DLD1 (cell line): ENCODE measurements around the gene CTNS.
"Not testable (repeated sequence)": the region's sequence is repeated elsewhere in the genome, so short reads cannot be mapped to it uniquely, and the experiment has no call there.

Source experiments
- in situ Hi-C: cut with HindIII; loops from 2 replicates; pipeline ENCODE4 v1.10.0; 2017; ENCODE audit warnings: low sequenced_read_pairs

CTNS gene

DNA sequence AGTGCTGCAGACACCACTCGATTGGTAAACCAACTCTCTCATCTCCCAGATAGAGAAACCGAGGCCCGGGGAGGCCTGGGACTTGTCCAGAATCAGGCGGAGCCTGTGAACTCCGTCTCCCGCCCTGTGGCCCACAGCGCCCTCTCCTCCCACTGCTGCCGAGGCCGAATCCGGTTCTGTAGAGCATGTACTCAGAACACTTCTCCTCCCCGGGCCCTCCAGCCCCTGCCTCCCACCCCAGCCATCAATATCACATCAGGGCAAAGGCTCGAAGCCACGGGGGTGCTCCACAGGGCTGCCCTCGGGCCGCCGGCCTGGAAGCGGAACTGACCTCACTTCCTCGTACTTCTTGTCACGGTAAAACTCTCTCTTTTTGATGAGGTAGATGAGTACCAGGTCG is 45.0 kb downstream of the CTNS start:
- in situ Hi-C loops = no loop called here

DNA sequence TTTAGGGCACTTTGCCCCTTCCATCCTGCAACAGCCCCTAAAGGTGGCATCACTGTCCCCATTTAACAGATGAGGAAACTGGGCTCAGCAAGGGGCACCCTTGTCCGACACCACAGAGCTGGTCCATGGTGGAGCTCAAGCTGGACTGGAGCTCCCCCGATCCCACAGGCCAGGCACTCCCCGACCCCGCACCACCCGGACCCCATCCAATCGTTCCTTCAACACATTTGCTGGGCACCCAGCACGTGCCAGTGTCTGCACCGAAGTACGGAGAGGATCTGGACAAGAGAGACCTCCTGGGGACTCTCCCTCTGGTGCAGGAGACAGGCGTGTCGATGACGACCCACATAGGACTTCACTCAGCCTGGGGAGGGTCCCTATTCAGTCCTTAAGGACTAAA is 45.5 kb downstream of the CTNS start:
- in situ Hi-C loops = no loop called here

DNA sequence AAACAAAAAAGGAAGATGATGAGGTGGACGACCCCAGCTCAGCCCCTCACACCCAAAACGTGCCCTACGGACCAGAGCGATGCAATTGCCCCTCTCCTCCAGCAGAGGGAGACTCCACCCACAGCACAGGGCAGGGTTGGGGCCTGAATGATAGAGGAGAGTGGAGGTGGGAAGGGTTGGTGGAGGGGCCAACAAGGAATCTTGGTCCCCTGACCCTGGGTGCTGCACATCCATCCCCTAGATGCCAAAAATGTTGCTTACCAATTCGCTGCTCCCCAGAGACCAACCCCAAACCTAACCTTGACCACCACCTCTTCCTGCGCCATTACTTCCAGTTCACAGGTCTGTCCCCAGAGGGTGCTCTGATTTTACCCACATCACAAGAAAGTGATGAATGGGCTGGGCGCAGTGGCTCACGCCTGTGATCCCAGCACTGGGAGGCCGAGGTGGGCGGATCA is 46.5 kb downstream of the CTNS start:
- in situ Hi-C loops = no loop called here

DNA sequence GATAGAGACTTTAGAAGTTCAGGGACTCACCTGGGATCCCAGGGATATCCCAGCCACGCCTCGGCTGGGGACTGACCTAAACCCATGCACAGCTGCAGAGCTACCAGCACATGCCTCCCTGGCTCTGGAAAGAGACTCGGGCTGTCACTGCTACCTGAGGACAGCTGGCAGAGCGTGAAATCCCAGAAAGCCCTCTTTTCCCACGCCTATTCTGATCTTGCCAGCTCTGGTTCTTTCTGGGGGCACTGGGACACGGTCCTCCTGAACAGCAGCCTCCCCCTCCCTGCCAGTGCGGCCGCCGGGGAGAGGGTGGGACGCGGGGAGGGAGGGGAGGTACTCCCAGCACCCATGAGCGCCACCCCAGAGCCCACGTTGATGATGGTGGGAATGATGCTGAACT is 48.6 kb downstream of the CTNS start:
- in situ Hi-C loops = no loop called here

DNA sequence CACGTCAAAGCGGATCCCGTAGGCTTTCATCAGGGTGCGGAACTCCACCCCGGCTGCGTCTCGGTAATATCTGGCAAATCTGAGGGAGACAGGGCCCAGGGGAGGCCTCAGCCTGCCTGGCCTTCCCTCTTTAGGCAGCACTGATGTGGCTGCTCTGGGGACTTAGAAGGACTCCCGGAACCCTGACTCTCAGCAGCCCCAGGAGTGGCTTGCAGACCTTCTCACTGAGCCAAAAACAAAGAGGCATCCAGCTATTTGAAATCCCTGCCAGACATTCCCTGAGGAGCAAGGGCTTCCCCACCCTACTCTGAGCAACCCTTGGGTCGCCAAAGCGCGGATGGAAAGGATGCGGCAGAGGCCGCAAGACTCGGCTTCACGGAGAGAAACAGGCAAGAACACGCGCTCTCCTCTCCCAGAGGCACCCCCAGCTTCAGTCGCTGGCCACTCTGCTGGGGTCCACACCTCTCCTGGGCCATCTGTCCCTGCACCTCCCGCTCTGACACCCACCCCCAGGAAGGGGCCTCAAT is 51.5 kb downstream of the CTNS start:
- in situ Hi-C loops = no loop called here

DNA sequence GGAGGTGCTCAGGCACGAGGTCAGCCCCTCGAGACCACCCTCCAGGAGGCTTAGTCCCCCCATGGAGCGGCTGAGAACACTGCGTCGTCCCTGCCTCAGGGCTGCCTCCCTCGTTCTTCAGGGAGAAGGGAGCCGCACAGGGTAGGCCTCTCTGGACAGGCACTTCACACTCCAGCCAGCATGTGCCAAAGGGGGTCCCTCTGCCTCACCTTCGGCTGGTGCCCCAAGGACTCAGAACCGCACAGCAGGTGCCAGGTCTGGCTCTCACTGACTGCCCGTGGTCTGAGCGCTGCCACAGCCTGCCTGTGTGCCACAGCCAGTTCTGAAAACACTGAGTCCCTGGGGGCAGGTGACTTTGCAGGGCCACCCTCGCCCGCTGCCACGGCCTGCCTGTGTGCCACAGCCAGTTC is 52.3 kb downstream of the CTNS start:
- in situ Hi-C loops = no loop called here

DNA sequence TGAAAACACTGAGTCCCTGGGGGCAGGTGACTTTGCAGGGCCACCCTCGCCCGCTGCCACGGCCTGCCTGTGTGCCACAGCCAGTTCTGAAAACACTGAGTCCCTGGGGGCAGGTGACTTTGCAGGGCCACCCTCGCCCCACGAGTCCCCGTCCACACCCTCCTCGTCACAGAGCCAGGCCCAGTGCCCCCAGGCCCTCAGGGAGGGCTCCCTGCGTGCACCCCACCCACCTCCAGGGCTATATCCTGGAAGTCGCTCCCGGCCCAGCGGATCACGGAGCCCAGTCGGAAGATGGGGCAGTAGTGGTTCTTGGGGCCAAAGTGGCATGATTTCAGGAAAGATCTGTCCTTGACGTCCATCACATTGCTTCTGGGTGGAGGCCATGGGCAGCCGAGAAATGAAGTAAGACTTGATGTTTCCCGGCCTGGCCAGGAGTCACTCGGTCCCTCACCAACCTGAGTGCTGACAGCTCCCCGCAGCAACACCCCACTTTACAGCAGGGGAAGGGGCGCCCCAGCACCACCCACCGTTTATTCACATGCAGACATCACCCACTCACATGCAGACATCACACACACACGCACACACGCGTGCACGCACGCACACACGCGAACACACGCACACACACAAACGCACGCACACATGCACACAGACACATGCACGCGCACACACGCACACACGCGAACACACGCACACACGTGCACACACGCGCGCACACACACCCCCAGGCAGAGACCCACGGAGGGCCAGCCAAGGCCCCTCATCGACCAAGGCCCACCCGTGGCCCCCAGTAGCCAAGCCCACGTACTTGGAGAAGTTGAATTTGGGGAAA is 52.9 kb downstream of the CTNS start:
- in situ Hi-C loops = no loop called here

DNA sequence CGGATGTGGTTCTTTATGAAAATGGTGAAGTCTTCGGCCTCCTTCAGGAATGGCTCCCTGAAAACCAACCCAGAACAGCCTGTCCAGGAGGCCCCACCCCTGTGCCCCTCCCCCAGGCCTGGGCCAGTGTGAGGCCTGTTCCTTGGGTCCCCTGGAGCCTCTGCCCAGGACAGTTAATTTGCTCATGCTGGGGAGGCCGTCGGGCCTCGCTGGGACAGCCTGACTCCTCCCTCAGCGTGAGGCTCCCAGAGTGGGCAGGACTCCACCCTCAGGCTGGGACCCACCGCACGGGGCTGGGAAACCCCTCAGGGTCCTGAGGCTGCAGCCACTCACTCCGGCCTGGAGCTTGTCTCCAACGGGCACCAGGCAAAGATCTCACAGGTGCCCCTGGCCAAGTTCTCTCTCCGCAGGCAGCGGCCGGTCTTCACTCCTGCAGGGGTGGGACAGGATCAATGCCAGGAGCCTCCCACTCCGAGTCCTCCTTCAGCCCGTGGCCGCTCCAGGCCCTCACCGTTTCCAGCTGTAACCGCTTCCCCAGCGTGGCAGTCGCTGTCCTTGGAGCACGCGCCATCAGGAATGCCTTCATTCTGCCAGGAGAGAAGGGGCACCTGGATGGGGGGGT is 53.6 kb downstream of the CTNS start:
- in situ Hi-C loops = no loop called here

DNA sequence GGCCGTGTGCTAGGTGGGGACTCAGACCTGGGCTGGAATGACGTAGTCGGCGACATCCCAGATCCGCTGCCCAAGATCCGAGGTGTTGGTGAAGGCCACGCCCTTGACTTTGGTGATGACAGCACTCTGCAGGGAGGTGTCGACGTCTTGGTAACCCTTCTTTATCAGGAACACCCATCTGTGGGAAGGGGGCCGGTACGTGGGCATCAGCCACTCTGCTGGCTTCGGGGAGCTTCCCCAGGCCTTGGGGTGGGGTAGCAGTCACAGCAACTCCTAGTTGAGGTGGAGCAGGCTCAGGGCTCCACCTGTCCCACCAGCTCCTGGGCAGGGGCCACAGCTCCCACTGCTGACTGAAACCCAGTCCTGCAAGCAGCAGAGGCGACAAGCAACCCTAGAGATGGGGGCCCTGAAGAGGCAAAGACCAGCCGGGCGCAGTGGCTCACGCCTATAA is 55.1 kb downstream of the CTNS start:
- in situ Hi-C loops = no loop called here

DNA sequence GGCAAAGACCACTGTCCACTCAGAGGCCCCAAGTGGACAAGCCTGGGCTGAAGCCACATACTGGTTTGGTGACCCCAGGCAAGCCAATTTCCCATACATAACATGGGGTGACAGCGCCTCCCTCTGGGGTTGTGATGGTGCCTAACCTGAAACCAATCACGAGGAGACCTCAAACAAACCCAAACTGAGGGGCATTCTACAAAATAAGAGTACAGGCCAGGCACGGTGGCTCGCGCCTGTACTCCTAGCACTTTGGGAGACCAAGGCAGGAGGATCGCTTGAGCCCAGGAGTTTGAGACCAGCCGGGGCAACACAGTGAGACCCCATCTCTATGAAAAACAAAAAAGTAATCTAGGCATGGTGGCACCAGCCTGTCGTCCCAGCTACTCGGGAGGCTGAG is 55.8 kb downstream of the CTNS start:
- in situ Hi-C loops = no loop called here

DNA sequence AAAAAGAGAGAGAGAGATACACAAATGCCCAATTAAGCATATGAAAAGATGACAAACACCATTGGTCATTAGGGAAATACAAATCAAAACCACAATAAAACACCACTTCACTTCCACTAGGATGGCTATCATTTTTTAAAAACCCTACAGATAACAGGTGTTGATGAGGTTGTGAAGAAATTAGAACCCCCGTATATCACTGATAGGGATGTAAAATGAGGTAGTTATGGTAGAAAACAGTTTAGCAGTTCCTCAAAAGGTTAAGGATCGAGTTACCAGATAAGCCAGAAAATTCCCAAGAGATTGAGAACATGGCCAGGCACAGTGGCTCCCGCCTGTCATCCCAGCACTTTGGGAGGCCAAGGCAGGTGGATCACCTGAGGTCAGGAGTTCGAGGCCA is 56.6 kb downstream of the CTNS start:
- in situ Hi-C loops = no loop called here

DNA sequence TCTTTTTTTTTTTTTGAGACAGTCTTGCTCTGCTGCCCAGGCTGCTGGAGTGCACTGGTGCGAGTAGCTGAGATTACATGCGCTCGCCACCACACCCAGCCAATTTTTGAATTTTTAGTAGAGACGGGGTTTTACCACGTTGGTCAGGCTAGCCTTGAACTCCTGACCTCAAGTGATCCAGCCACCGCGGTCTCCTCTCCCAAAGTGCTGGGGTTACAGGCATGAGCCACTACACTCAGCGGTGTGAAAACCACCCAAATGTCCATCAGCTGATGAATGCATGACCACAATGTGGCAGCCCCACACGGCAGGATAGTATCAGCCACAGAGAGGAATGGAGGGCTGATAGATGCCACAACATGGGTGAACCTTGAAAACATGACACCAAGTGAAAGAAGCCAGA is 57.3 kb downstream of the CTNS start:
- in situ Hi-C loops = no loop called here

DNA sequence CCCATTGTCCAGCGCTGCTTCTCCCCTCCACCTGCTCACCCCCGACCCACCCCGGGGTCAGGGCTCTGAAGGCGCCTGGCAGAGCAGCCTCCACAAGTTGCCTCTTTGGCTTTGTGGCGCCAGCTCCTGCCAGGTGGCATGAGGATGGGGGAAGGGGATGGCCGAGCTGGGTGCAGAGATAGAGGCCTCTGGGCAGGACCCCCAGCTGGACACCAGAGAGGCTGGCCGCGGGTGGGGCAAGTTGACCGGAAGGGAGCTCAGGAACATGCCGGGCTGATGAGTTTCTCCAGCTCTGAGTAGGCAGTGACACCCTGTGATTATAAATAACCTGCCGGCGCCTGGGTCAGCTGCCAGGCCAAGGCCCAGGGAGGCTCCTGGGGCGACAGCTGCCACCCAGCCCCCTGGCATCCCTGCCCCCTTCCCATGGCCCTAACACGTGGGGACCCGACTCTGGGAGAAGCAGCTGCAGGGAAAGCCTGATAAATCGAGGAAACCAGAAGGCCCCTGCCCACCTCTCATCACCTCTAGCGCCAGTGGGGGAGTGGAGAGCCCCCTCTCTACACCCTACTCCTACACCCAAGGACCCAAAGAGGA is 58.7 kb downstream of the CTNS start:
- in situ Hi-C loops = no loop called here

DNA sequence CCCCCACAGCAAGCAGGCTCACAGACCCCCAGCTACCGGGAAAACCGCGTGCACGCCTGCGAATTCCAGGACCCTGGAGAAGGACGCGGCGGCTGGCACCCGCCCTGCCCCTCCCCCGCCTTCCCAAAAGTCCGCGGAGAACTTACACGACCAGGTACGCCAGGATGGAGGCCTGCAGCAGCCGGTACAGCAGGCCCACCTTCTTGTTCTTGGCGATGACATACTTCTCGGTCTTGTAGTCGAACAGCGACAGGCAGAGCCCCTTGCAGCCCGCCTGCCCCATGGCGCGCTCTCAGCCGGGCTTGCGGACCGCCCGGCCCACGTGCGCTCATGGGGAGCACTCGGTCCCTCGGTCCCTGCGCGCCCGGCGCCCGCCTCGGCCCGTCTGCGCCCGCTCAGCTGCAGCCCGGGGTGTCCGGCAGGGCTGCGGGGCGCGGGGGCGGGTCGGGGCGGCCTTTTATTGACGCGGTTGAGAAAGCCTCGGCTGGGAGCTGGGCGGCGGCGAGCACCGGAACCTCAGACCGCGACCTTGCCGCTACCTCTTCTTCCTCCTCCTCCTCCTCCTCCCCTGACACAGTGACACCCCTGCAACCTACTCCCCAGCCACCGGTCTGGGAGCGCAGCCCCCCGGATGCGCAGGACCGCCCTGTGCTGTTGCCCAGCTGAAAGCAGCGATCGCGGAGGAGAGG is 59.3 kb downstream of the CTNS start, which contains the start of gene P2RX5:
Gene P2RX5 (minus strand): TSS at position 433 of the 689 bp plus-strand sequence. CDS start 150 bp downstream, at position 283.
- in situ Hi-C loops = no loop called here

DNA sequence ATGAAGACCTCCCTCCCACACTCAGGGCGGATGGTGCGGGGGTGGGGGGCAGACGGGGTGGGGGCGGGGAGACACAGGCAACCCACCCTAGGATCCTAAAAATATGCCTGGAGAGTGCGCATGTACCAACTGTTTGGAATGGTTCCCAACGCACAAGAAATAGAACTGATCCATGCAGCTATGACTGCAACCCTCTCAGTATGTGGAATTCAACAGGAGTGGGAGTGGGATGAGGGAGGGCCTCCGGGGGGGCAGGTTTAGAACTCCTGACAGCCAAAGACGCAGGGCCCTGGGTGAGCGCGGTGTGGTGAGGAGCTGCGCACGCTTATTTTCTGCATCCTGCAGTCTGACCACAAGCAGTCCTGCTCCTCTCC is 60.5 kb downstream of the CTNS start:
- in situ Hi-C loops = no loop called here

DNA sequence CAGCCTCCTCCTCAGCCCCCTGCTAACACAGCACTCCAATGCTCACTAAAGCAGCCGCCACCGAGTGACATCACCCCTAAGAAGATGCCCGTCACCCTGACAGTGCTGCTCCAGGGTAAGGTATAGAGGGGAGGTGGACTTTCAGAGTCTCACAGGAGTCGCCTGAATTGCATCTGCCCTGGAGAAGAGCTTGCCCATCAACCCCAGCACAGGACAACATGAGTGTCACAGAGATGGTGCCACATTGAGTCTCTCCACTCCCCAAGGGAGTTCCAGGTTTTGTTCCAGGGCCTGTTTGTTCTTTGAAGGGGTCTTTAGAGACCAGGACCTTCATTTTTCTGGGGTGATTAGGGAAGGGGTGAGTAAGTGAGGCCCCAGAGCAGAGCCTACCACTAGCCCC is 61.6 kb downstream of the CTNS start:
- in situ Hi-C loops = no loop called here

DNA sequence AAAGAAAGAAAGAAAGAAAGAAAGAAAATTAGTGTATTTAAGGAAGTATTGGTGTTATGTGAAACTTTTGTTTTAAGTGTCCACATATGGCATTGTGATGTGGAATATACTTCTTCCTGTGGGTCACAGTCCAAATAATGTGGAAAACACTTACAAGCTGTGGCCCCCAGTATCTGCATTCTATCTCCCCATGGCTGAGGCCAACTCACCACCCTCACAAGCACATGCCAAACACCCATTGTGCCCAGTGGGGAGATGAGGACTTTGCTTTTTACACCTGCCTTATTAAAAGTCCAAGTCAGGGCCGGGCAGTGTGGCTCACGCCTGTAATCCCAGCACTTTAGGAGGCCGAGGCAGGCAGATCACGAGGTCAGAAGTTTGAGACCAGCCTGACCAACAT is 63.4 kb downstream of the CTNS start:
- in situ Hi-C loops = no loop called here

DNA sequence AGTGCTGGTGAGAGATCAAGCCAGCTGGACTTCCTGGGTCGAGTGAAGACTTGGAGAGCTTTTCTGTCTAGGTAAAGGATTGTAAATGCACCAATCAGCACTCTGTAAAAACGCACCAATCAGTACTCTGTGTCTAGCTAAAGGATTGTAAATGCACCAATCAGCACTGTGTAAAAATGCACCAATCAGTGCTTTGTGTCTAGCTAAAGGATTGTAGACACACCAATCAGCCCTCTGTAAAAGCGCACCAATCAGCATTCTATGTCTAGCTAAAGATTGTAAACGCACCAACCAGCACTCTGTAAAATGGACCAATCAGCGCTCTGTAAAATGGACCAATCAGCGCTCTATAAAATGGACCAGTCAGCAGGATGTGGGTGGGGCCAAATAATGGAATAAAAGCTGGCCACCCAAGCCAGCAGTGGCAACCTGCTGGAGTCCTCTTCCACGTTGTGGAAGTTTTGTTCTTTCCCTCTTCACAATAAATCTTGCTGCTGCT is 65.5 kb downstream of the CTNS start:
- in situ Hi-C loops = not testable (repeated sequence)

DNA sequence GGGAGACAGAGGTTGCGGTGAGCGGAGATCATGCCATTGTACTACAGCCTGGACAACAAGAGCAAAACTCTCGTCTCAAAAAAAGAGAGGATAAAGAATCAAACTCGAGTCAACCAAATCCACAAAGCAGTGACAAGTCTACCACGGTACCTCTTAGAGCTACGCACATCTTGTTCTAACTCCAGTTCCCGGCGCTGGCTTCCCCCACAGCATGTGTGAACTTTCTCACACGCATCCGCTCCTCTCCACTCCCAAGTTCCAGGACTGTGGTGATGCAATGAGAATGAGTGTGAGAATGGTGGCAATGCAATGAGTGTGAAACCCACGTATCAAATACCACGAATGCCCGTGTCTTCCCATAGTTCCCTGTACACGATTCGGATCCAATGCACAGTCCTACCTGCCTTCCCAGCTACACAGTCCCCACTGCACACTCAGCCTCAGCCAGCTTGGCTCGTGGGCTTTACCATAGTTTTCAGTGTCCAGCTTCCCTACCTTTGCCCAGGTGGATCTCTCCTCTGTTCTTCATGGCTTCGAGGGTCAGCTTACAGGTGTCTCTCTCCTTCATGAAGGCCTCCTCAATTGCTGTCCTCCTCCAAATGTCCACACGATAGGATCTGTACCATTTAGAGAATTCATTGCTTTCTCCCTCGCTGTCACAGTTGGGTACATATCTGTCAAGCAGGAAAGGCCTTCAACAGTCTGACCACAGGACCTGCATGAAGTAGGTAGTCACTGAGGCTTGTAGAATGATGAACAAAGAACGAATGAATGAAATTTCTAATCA is 68.6 kb downstream of the CTNS start:
- in situ Hi-C loops = no loop called here

DNA sequence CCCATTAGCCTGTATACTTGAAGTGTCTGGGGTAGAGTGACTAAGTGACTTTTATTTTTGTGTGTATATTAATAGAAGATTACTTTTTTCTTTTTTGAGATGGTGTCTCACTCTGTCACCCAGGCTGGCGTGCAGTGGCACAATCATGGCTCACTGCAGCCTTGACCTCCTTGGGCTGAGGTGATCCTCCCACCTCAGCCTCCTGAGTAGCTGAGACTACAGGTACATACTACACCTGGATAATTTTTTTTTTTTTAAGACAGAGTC is 69.1 kb downstream of the CTNS start:
- in situ Hi-C loops = not testable (repeated sequence)
